ENCODE measurements around the gene TMEM186. TPM values are rescaled to one million over a fixed set of nuclear protein-coding genes. Genes with fewer than 3 reads are reported as not detected.
A peak's percentile ranks its signal among the peaks of the same experiment; 100 is the strongest.

Gene TMEM186
- total and polyA plus RNA-seq, 9 of the 15 experiments (the other 6 are each of a cell fraction or from before 2014, with no cell fraction given) = 10.1 to 33.4 (median 16.4) TPM

GRCh38 chr16:8804313-8804712 is 6.9 kb upstream of the TMEM186 start (continued):
- no peak for TF ChIP-seq FOXP4 (CRISPR knock-in tag; IDR thresholded peaks at IDR 0.05; ENCODE audit: borderline replicate concordance)
- no peak for TF ChIP-seq FOXO4 (CRISPR knock-in tag; IDR thresholded peaks at IDR 0.05)
- TF ChIP-seq CREB3 (tag; conservative IDR thresholded peaks at IDR 0.05; ENCODE audit: low read depth) = no peak
- no peak for TF ChIP-seq HCFC1 (IDR thresholded peaks at IDR 0.05; ENCODE audit: low read depth, low read length)
- TF ChIP-seq RCOR1 (IDR thresholded peaks at IDR 0.05; ENCODE audit: borderline replicate concordance in 1 of 2, low read depth in 2 of 2, low read length in 2 of 2) = peak in 1 of 2 experiments; percentile 67; a peak in 1 of 4 replicates
- no peak for TF ChIP-seq GABPB2 (CRISPR knock-in tag; conservative IDR thresholded peaks at IDR 0.05)
- TF ChIP-seq SIX5 (IDR thresholded peaks at IDR 0.05; ENCODE audit: borderline replicate concordance in 1 of 2, insufficient read depth in 1 of 2, low read depth in 1 of 2, low read length in 2 of 2) = no peak
- peak; percentile 70 for TF ChIP-seq MTA2 (IDR thresholded peaks at IDR 0.05; ENCODE audit: low read depth)
- TF ChIP-seq ARID1B (IDR thresholded peaks at IDR 0.05) = peak; percentile 85
- peak; percentile 8; the same call in 1 of the 2 replicates for TF ChIP-seq KLF16 (IDR thresholded peaks at IDR 0.05)
- TF ChIP-seq NFIC (IDR thresholded peaks at IDR 0.05) = 0 out of 2 replicates have a peak, but pooled peaks have one; percentile 25
- no peak for TF ChIP-seq IFI16 (CRISPR knock-in tag; IDR thresholded peaks at IDR 0.05)
- no peak for TF ChIP-seq ZBTB5 (IDR thresholded peaks at IDR 0.05)
- TF ChIP-seq SOX6 (IDR thresholded peaks at IDR 0.05) = peak; percentile 38; the same call in 1 of the 2 replicates
- TF ChIP-seq CREBBP (IDR thresholded peaks at IDR 0.05; ENCODE audit: low read depth, low read length) = no peak
- TF ChIP-seq MITF (IDR thresholded peaks at IDR 0.05) = no peak
- TF ChIP-seq ZNF584 (CRISPR knock-in tag; IDR thresholded peaks at IDR 0.05; ENCODE audit: low read depth) = no peak
- TF ChIP-seq BCL6 (CRISPR knock-in tag; IDR thresholded peaks at IDR 0.05) = no peak
- peak; percentile 90 for TF ChIP-seq TCF3 (CRISPR knock-in tag; IDR thresholded peaks at IDR 0.05)
- no peak for TF ChIP-seq NFYB (IDR thresholded peaks at IDR 0.05; ENCODE audit: extremely low read depth, insufficient read length)
- no peak for TF ChIP-seq TGIF2 (CRISPR knock-in tag; IDR thresholded peaks at IDR 0.05)
- TF ChIP-seq HMGN3 (IDR thresholded peaks at IDR 0.05; ENCODE audit: borderline replicate concordance, extremely low read depth, insufficient read length, low read depth, low read length) = no peak

All from K562 (cell line).